Tibial nerve (tissue), 4 donors: Measurements from ENCODE around the gene IGFALS. TPM values are rescaled to one million over a fixed set of nuclear protein-coding genes. Genes with fewer than 3 reads are reported as not detected.

ENCODE experiments used
- DNase-seq, 2 donors: peaks; one replicate each; pipeline ENCODE4 v3.0.0-alpha.2; 2019; ENCODE audit warnings: low spot score in 2 of 2
- H3K27ac ChIP-seq, 4 donors: fragments of 200-600 bp; sonication (generic) in 3 of 4; one replicate each; pipeline ENCODE4 v1.5.1; 2017 to 2019; ENCODE audit warnings: mild to moderate bottlenecking in 1 of 4
- H3K27me3 ChIP-seq, 2 donors: fragments of 200-600 bp; sonication (generic) in 1 of 2; one replicate each; pipeline versions ENCODE4 v1.5.1 to v1.6.0; 2017 to 2019
- H3K36me3 ChIP-seq, 3 donors: fragments of 200-600 bp; sonication (generic); one replicate each; pipeline ENCODE4 v1.5.1; 2018 to 2019
- H3K4me1 ChIP-seq, 4 donors: fragments of 200-600 bp; sonication (generic) in 3 of 4; one replicate each; pipeline ENCODE4 v1.5.1; 2017 to 2019
- H3K4me3 ChIP-seq, 4 donors: fragments of 200-600 bp; sonication (generic) in 3 of 4; one replicate each; pipeline ENCODE4 v1.5.1; 2017 to 2019; ENCODE audit warnings: mild to moderate bottlenecking in 1 of 4, moderate library complexity in 1 of 4
- H3K9me3 ChIP-seq, 4 donors: fragments of 200-600 bp; sonication (generic) in 3 of 4; one replicate each; pipeline ENCODE4 v1.5.1; 2017 to 2019
- CTCF ChIP-seq, 5 experiments: fragments of 200-600 bp in 3 of 5; fragments of 450-650 bp in 2 of 5; sonication (generic) in 3 of 5; IDR thresholded peaks; one replicate each; pipeline ENCODE4 v1.5.1; 2016 to 2019; ENCODE audit warnings: antibody characterized with exemption in 5 of 5, mild to moderate bottlenecking in 3 of 5, moderate library complexity in 2 of 5
- EP300 ChIP-seq, 2 donors: sonication (generic); formaldehyde crosslinking; IDR thresholded peaks; one replicate each; pipeline ENCODE4 v1.6.1; 2017; ENCODE audit warnings: antibody characterized with exemption in 2 of 2, mild to moderate bottlenecking in 1 of 2
- POLR2A ChIP-seq, 2 donors: fragments of 450-650 bp; IDR thresholded peaks; one replicate each; pipeline ENCODE4 v1.6.1; 2017; ENCODE audit warnings: antibody characterized with exemption in 2 of 2, mild to moderate bottlenecking in 2 of 2, moderate library complexity in 2 of 2
- WGBS, 2 donors: methylation state at CpG; one replicate each; pipeline ENCODE4 v1.1.5; 2018; 5-methylcytosine and 5-hydroxymethylcytosine counted together
- total RNA-seq, 4 donors: library from RNA; depleted of rRNA; stranded (reverse); fragments of >200 nt; gene quantifications; one replicate each; pipeline ENCODE4 v1.1.0, GENCODE V29; 2016

The IGFALS gene
- total RNA-seq, 4 donors from 2014 or later, result 0.63 to 1.6 TPM; not detected in 2

GRCh38 chr16:1740781-1741490 is 52.6 kb downstream of the IGFALS start:
- H3K4me3 ChIP-seq, result no peak overlapping the region
- WGBS, 2 donors, result 78 to 86% methylated on average over 28 to 29 of the region's 30 CpGs
- TF ChIP-seq POLR2A (IDR thresholded peaks at IDR 0.05), result no peak
- TF ChIP-seq EP300 (IDR thresholded peaks at IDR 0.05), result no peak
- TF ChIP-seq CTCF (IDR thresholded peaks at IDR 0.05), result no peak

More at GRCh38 chr16:1740781-1741490, 52.6 kb downstream of the IGFALS start:
- no peak overlapping the region for H3K27ac ChIP-seq
- peaks cover 0 to 58% (median 8%) of the 10 kb centered on the region in 3 donors for H3K36me3 ChIP-seq
- no peak for DNase-seq
- H3K4me1 ChIP-seq, result no peaks in the 10 kb centered on the region
- H3K9me3 ChIP-seq, result no peaks in the 10 kb centered on the region
- no peaks in the 10 kb centered on the region for H3K27me3 ChIP-seq

Other genes with a start within 250 kb of the IGFALS start
- gene IFT140, start 181.6 kb downstream of the IGFALS start, total RNA-seq, result 10 to 100 TPM; 26.8 to 49.5 (median 41.6) TPM
- gene CRAMP1, start 181.3 kb downstream of the IGFALS start, total RNA-seq, result 10 to 100 TPM; 11.6 to 30.6 (median 17.8) TPM
- gene JPT2, start 115.4 kb downstream of the IGFALS start, total RNA-seq, result 10 to 100 TPM; 15.0 to 28.9 (median 16.1) TPM
- 100 to 1,000 TPM in 2 of 4 donors, 10 to 100 TPM in 2; 92.6 to 188 (median 99.5) TPM for gene MAPK8IP3, start 87.5 kb downstream of the IGFALS start, total RNA-seq
- 100 to 1,000 TPM; 113 to 198 (median 128) TPM for gene NME3, start 22.2 kb downstream of the IGFALS start, total RNA-seq
- 10 to 100 TPM; 13.2 to 41.4 (median 17.7) TPM for gene EME2, start 20.9 kb downstream of the IGFALS start, total RNA-seq
- 100 to 1,000 TPM in 1 of 4 donors, 10 to 100 TPM in 3; 58.1 to 121 (median 81.0) TPM for gene MRPS34, start 20.6 kb downstream of the IGFALS start, total RNA-seq
- 100 to 1,000 TPM in 3 of 4 donors, 10 to 100 TPM in 1; 90.7 to 122 (median 112) TPM for gene SPSB3, start 11.1 kb downstream of the IGFALS start, total RNA-seq
- gene NUBP2, start 10.7 kb downstream of the IGFALS start, total RNA-seq, result 10 to 100 TPM; 73.5 to 93.9 (median 87.4) TPM
- 100 to 1,000 TPM in 2 of 4 donors, 10 to 100 TPM in 2; 89.2 to 161 (median 100) TPM for gene HAGH, start 33.1 kb upstream of the IGFALS start, total RNA-seq
- gene FAHD1, start 33.5 kb upstream of the IGFALS start, total RNA-seq, result 10 to 100 TPM; 17.5 to 44.1 (median 33.7) TPM
- gene MEIOB, start 78.5 kb upstream of the IGFALS start, total RNA-seq, result not detected
- not detected for gene HS3ST6, start 124.7 kb upstream of the IGFALS start, total RNA-seq
- gene MSRB1, start 149.5 kb upstream of the IGFALS start, total RNA-seq, result 10 to 100 TPM; 22.5 to 46.1 (median 30.3) TPM
- not detected for gene RPL3L, start 161.0 kb upstream of the IGFALS start, total RNA-seq
- 100 to 1,000 TPM in 2 of 4 donors, 10 to 100 TPM in 2; 86.9 to 136 (median 116) TPM for gene NDUFB10, start 165.8 kb upstream of the IGFALS start, total RNA-seq
- gene RPS2, start 171.1 kb upstream of the IGFALS start, total RNA-seq, result 1,000 to 10,000 TPM; 1,591 to 3,468 (median 1,745) TPM
- gene RNF151, start 173.2 kb upstream of the IGFALS start, total RNA-seq, result not detected
- 10 to 100 TPM; 37.6 to 70.8 (median 46.2) TPM for gene TBL3, start 178.3 kb upstream of the IGFALS start, total RNA-seq
- gene NOXO1, start 187.8 kb upstream of the IGFALS start, total RNA-seq, result 1 to 10 TPM in 1 of 4 donors, not detected in 3; 3.9 TPM
- 10 to 100 TPM; 13.4 to 20.2 (median 18.1) TPM for gene GFER, start 190.5 kb upstream of the IGFALS start, total RNA-seq
- 1 to 10 TPM in 1 of 4 donors, not detected in 3; 3.9 TPM for gene SYNGR3, start 196.3 kb upstream of the IGFALS start, total RNA-seq
- gene ZNF598, start 216.1 kb upstream of the IGFALS start, total RNA-seq, result 10 to 100 TPM; 37.0 to 83.1 (median 49.2) TPM
- gene NPW, start 226.1 kb upstream of the IGFALS start, total RNA-seq, result 1 to 10 TPM in 2 of 4 donors, not detected in 2; 3.0 to 3.1 TPM
- 10 to 100 TPM; 54.7 to 83.1 (median 64.9) TPM for gene NHERF2, start 233.2 kb upstream of the IGFALS start, total RNA-seq